HepG2 (cell line): ENCODE results near the gene CDR2L. TPM values are rescaled to one million over a fixed set of nuclear protein-coding genes. Genes with fewer than 3 reads are reported as not detected.
A peak's percentile ranks its signal among the peaks of the same experiment; 100 is the strongest.

ENCODE experiments used
- ATAC-seq: fragments of 200-7000 bp; cut with Tn5 transposase; 3 replicates; pipeline ENCODE4 v1.9.1; 2020; ENCODE audit warnings: mild to moderate bottlenecking, moderate library complexity
- BruUV-seq: library from RNA; stranded (reverse); fragments of 400-500 nt; replicated peaks from 2 replicates; lab custom pipeline; 2021; lab: Mats Ljungman, UMichigan
- CTCF ChIA-PET: fragments of 300-600 bp; formaldehyde crosslinking; extraction: SDS; loops from one replicate; lab custom pipeline; 2021; ENCODE audit warnings: low total read pairs, inconsistent platforms, low intra/inter-chr PET ratio; lab: Yijun Ruan, JAX
- POLR2A ChIA-PET: fragments of 350-600 bp; sonication (Branson Sonifier 250); formaldehyde crosslinking; loops from one replicate; lab custom pipeline; 2020; ENCODE audit warnings: antibody characterized with exemption, inconsistent platforms; lab: Yijun Ruan, JAX
- DNase-seq: peaks from one replicate; pipeline ENCODE4 v3.0.0-alpha.2; 2015; ENCODE audit warnings: low spot score
- FAIRE-seq: peaks from 3 replicates; lab custom pipeline; 2011; peaks lifted over from hg19 to GRCh38; lab: Jason Lieb, UNC
- H2AFZ ChIP-seq: one replicate; pipeline ENCODE4 v1.6.1; 2011; ENCODE audit warnings: low read length, inconsistent platforms
- H3K27ac ChIP-seq: fragments of 300-600 bp; 3 replicates; pipeline ENCODE4 v1.8.0; 2011; ENCODE audit warnings: mixed run types, mild to moderate bottlenecking, mixed read lengths, low read length, inconsistent platforms; ENCODE audit not compliant: insufficient read depth; ENCODE audit errors: extremely low read length
- H3K27me3 ChIP-seq, 2 experiments: fragments of 200-600 bp in 1 of 2; 2 replicates in 1 of 2; 3 replicates in 1 of 2; pipeline versions ENCODE4 v1.6.0 to v1.8.0; 2011; ENCODE audit warnings: low read length in 2 of 2, mild to moderate bottlenecking in 2 of 2, moderate library complexity in 2 of 2, inconsistent platforms in 1 of 2; ENCODE audit not compliant: insufficient read depth in 2 of 2, control insufficient read depth in 1 of 2
- H3K36me3 ChIP-seq, 2 experiments: fragments of 200-600 bp in 1 of 2; replicated peaks in 1 of 2; 2 replicates in 1 of 2; 3 replicates in 1 of 2; pipeline versions ENCODE4 v1.5.1 to v1.8.0; 2011; ENCODE audit warnings: low read length in 2 of 2, inconsistent platforms in 1 of 2; ENCODE audit not compliant: insufficient read depth in 2 of 2, control insufficient read depth in 1 of 2
- H3K4me1 ChIP-seq: 2 replicates; pipeline ENCODE4 v1.5.1; 2012; ENCODE audit warnings: low read length, inconsistent platforms; ENCODE audit not compliant: insufficient read depth
- H3K4me2 ChIP-seq: 2 replicates; pipeline ENCODE4 v1.6.0; 2011; ENCODE audit warnings: low read depth, low read length, inconsistent platforms
- H3K4me3 ChIP-seq, 3 experiments: fragments of 200-600 bp in 1 of 3; sonication (generic), shearing (Covaris generic) in 1 of 3; replicated peaks in 1 of 3; 2 replicates each; pipeline ENCODE4 v1.5.1; 2011 to 2016; ENCODE audit warnings: low read length in 3 of 3, inconsistent platforms in 2 of 3, low read depth in 2 of 3, mild to moderate bottlenecking in 2 of 3, control low read depth in 1 of 3, mixed read lengths in 1 of 3; ENCODE audit not compliant: insufficient read depth in 1 of 3
- H3K79me2 ChIP-seq: one replicate; pipeline ENCODE4 v1.6.1; 2011; ENCODE audit warnings: low read length, inconsistent platforms; ENCODE audit not compliant: insufficient read depth
- H3K9ac ChIP-seq: 2 replicates; pipeline ENCODE4 v1.6.0; 2011; ENCODE audit warnings: mild to moderate bottlenecking, low read depth, low read length, inconsistent platforms; ENCODE audit not compliant: insufficient read depth
- H3K9me3 ChIP-seq: 2 replicates; pipeline ENCODE4 v1.5.1; 2012; ENCODE audit warnings: mild to moderate bottlenecking, low read length
- H4K20me1 ChIP-seq: 2 replicates; pipeline ENCODE4 v1.6.0; 2011; ENCODE audit warnings: inconsistent platforms, mild to moderate bottlenecking, low read length, moderate library complexity; ENCODE audit not compliant: insufficient read depth
- EED ChIP-seq: sonication (generic); formaldehyde crosslinking; IDR thresholded peaks from 2 replicates; pipeline ENCODE4 v1.5.0; 2020; ENCODE audit warnings: mild to moderate bottlenecking, missing genetic modification reagents
- PCBP1 ChIP-seq: fragments of 200-400 bp; formaldehyde crosslinking; IDR thresholded peaks from 2 replicates; pipeline ENCODE4 v1.6.1; 2017; ENCODE audit warnings: mild to moderate bottlenecking, low read depth, low read length, borderline replicate concordance
- ZNF224 ChIP-seq: sonication (generic); formaldehyde crosslinking; IDR thresholded peaks from 2 replicates; pipeline ENCODE4 v1.5.0; 2020; ENCODE audit warnings: mild to moderate bottlenecking, missing genetic modification reagents
- ZNF629 ChIP-seq: sonication (generic); formaldehyde crosslinking; conservative IDR thresholded peaks from 2 replicates; pipeline ENCODE4 v1.5.0; 2020; ENCODE audit warnings: missing genetic modification reagents
- ZSCAN12 ChIP-seq: sonication (generic); formaldehyde crosslinking; IDR thresholded peaks from 2 replicates; pipeline ENCODE4 v1.9.0; 2021; ENCODE audit warnings: mild to moderate bottlenecking, missing genetic modification reagents
- WGBS: methylation state at CpG from one replicate; pipeline ENCODE4 v1.1.6; 2017; ENCODE audit warnings: low lambda C conversion rate; 5-methylcytosine and 5-hydroxymethylcytosine counted together
- in situ Hi-C: cut with HindIII; loops from 2 replicates; pipeline ENCODE4 v1.10.0; 2017; ENCODE audit warnings: low pct_unique_long_range_greater_than_20kb; ENCODE audit not compliant: extremely low pct_ligation_motif_present
- intact Hi-C: fragments of 100-400 bp; cut with micrococcal nuclease; formaldehyde crosslinking; loops from one replicate; pipeline ENCODE4 v1.10.0; 2022; ENCODE audit not compliant: unreplicated experiment
- polyA plus RNA-seq, 8 experiments: library from polyadenylated mRNA; depleted of rRNA in 3 of 8; stranded (reverse) in 7 of 8; unstranded in 1 of 8; fragments of >200 nt; fragmentation: Illumina TruSeq in 4 of 8; extraction: Trizol in 4 of 8; gene quantifications; 2 replicates each; pipeline versions ENCODE4 v1.2.1 to v1.2.3, GENCODE V29; 2011 to 2016; ENCODE audit warnings: low read depth in 4 of 8, missing spikeins in 1 of 8, mixed read lengths in 1 of 8; ENCODE audit not compliant: insufficient read depth in 1 of 8
- total RNA-seq, 5 experiments: library from RNA; depleted of rRNA; stranded (reverse); fragments of >200 nt; fragmentation: Illumina TruSeq; extraction: Trizol; gene quantifications; 2 replicates each; pipeline ENCODE4 v1.2.3, GENCODE V29; 2016; ENCODE audit warnings: low read depth in 1 of 5
- TF ChIP-seq, protein P1 (sequence below): sonication (generic); formaldehyde crosslinking; IDR thresholded peaks from 2 replicates; pipeline ENCODE4 v1.4.0; 2020; ENCODE audit warnings: mild to moderate bottlenecking, low read depth, missing genetic modification reagents
- TF ChIP-seq, protein P2 (sequence below): sonication (generic); formaldehyde crosslinking; IDR thresholded peaks from 2 replicates; pipeline ENCODE4 v1.5.0; 2020; ENCODE audit warnings: missing genetic modification reagents, mild to moderate bottlenecking, borderline replicate concordance
- TF ChIP-seq, protein P3 (sequence below): sonication (generic); formaldehyde crosslinking; IDR thresholded peaks from 2 replicates; pipeline ENCODE4 v1.5.0; 2020; ENCODE audit warnings: missing genetic modification reagents, mild to moderate bottlenecking, borderline replicate concordance

The CDR2L gene
- total and polyA plus RNA-seq, 2 of the 13 experiments (the other 11 are each of a cell fraction or from before 2014, with no cell fraction given) = 1.9 to 2.1 TPM

DNA sequence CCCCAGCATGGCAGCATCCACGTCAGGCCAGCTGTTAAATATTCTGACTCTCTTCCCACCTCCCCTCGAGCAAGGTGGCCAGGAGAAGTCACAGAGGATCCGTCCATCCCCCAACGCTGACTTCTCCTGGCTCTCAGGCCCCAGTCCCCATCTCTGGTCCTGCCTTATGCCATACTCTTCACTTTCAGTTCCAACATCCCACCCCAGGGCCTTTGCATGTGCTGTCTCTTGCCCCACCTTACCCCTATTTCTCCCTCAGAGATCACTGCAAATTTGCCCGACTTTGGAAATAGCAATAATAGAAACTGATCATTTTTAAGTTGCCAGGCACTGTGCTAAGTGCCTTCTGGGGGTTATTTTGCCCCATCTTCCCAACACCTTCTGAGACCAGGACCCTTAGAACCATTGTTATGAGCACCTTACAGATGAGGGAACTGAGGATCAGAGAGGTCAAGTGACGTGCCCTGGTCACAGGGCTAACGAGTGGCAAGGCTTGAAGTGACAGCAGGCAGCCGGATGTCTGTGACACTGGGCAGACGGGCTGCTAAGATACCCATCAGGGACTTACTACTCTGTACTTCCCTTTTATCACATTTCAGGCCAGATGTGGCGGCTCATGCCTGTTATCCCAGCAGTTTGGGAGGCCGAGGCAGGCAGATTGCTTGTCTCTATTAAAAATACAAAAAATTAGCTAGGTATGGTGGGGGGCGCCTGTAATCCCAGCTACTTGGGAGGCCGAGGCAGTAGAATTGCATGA, 32.6 kb upstream of the CDR2L start (continued):
- TF ChIP-seq, protein P1, sequence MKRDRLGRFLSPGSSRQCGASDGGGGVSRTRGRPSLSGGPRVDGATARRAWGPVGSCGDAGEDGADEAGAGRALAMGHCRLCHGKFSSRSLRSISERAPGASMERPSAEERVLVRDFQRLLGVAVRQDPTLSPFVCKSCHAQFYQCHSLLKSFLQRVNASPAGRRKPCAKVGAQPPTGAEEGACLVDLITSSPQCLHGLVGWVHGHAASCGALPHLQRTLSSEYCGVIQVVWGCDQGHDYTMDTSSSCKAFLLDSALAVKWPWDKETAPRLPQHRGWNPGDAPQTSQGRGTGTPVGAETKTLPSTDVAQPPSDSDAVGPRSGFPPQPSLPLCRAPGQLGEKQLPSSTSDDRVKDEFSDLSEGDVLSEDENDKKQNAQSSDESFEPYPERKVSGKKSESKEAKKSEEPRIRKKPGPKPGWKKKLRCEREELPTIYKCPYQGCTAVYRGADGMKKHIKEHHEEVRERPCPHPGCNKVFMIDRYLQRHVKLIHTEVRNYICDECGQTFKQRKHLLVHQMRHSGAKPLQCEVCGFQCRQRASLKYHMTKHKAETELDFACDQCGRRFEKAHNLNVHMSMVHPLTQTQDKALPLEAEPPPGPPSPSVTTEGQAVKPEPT (CRISPR knock-in tag) = no peak
- TF ChIP-seq, protein P2, sequence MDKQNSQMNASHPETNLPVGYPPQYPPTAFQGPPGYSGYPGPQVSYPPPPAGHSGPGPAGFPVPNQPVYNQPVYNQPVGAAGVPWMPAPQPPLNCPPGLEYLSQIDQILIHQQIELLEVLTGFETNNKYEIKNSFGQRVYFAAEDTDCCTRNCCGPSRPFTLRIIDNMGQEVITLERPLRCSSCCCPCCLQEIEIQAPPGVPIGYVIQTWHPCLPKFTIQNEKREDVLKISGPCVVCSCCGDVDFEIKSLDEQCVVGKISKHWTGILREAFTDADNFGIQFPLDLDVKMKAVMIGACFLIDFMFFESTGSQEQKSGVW (CRISPR knock-in tag) = no peak
- TF ChIP-seq, protein P3, sequence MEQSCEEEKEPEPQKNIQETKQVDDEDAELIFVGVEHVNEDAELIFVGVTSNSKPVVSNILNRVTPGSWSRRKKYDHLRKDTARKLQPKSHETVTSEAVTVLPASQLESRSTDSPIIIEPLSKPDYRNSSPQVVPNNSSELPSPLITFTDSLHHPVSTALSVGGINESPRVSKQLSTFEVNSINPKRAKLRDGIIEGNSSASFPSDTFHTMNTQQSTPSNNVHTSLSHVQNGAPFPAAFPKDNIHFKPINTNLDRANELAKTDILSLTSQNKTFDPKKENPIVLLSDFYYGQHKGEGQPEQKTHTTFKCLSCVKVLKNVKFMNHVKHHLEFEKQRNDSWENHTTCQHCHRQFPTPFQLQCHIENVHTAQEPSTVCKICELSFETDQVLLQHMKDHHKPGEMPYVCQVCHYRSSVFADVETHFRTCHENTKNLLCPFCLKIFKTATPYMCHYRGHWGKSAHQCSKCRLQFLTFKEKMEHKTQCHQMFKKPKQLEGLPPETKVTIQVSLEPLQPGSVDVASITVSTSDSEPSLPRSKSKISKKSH (CRISPR knock-in tag) = no peak
- TF ChIP-seq EED (CRISPR knock-in tag) (no peak), ZSCAN12 (CRISPR knock-in tag) (no peak), PCBP1 (no peak)

DNA sequence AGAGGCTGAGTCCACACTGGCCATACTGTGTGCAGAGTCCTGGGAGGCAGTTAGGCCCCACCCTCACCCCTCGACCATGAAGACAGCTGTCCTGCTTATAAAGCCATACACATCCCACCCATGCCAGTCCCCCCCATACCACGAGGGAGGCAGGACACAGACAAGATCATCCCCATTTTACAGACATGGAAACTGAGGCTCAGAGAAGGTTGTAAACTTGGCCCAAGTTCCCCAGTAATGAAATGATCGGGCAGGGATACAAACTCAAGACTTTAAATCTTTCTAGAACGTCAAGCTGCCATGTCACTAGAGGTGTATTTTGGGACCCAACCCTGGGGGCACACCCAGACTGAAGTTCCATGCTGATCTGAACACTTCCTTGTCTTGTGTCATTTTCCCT, 31.3 kb upstream of the CDR2L start:
- no peak overlapping the region for H3K27ac ChIP-seq
- TF ChIP-seq ZNF629 (CRISPR knock-in tag) (peak; percentile 67), ZNF224 (CRISPR knock-in tag) (no peak)
- TF ChIP-seq, all 625 proteins: peak for 1
- FAIRE-seq (no peak), DNase-seq (no peak), ATAC-seq (no peak)
- H3K4me2 ChIP-seq = no peak overlapping the region
- H2AFZ ChIP-seq = no peak overlapping the region
- H3K27me3 ChIP-seq = peaks cover 2 to 18% of the 10 kb centered on the region in 2 experiments; a peak in 4 of 5 replicates
- BruUV-seq = no TSS peak
- in situ Hi-C loops (loop anchor here (5.0 kb wide), 1 partner anchor 34 kb away; the partner anchor contains the start of genes OTOP2 and USH1G), intact Hi-C loops (no loop called here)
- H3K9me3 ChIP-seq = no peaks in the 10 kb centered on the region
- POLR2A ChIA-PET = interaction anchor here (1.2 kb wide), 1 partner anchor 56 kb away, joined by 4 read pairs; the partner anchor contains the start of gene MRPL58
- H3K4me3 ChIP-seq = no peak overlapping the region
- H3K9ac ChIP-seq = no peak overlapping the region
- H3K36me3 ChIP-seq = no peaks in the 10 kb centered on the region
- WGBS = 0% methylated on average over 4 of the region's 4 CpGs
- no peaks in the 10 kb centered on the region for H3K79me2 ChIP-seq
- H3K4me1 ChIP-seq = peaks cover 17% of the 10 kb centered on the region
- CTCF ChIA-PET = no interaction called here
- no peaks in the 10 kb centered on the region for H4K20me1 ChIP-seq
